Stimulated activated CD4-positive, alpha-beta T cell treated with anti-CD3 and anti-CD28 coated beads, Interleukin-4, amount 100 ng/mL, for 48 hours (primary cell): ENCODE measurements around the gene TMEM132C.

Source experiments
- DNase-seq, 2 donors: peaks; one replicate each; pipeline ENCODE4 v3.0.0-alpha.2; 2020; ENCODE audit warnings: low read depth in 2 of 2

Gene TMEM132C

GRCh38 chr12:128667193-128667592 is 400.2 kb downstream of the TMEM132C start:
- no peak for DNase-seq

- DNase-seq: no peak
Observed at GRCh38 chr12:128671528-128672042, 404.6 kb downstream of the TMEM132C start.

GRCh38 chr12:128672428-128672827 is 405.5 kb downstream of the TMEM132C start:
- DNase-seq: no peak

GRCh38 chr12:128672893-128673292 is 405.9 kb downstream of the TMEM132C start:
- no peak for DNase-seq

DNA sequence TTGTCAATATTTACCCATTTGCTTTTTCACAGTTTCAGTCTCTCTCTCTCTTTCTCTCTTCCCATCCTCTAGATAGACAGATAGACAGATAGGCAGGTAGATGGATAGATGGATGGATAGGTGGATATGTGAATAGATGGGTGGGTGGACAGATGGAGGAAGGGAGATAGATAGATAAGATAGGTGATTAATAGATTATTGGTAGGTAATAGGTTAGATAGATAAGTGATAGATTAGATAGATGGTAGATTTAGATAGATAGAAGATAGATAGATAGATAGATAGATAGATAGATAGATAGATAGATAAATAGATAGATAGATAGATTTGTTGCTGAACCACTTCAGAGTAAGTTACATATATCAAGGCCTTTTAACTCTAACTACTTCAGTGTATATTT is 408.6 kb downstream of the TMEM132C start:
- DNase-seq: no peak

DNA sequence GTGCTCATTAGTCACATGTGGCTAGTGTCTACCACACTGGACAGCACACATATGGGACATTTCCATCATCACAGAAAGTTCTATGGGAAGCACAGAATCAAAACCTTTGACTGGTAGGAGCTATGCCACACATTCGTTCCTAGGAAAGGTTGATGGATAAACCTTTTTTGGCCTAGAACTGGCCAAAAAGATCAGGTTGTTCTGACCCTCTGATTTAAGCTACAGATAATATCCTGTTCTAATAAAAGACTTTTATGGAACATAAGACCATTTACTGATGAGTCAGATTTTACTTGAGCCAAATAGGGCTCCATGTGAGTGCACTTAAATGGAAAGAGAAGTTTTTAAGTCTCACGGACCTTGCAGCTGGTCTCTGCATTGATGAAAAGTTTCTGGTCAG is 413.6 kb downstream of the TMEM132C start:
- no peak for DNase-seq

DNA sequence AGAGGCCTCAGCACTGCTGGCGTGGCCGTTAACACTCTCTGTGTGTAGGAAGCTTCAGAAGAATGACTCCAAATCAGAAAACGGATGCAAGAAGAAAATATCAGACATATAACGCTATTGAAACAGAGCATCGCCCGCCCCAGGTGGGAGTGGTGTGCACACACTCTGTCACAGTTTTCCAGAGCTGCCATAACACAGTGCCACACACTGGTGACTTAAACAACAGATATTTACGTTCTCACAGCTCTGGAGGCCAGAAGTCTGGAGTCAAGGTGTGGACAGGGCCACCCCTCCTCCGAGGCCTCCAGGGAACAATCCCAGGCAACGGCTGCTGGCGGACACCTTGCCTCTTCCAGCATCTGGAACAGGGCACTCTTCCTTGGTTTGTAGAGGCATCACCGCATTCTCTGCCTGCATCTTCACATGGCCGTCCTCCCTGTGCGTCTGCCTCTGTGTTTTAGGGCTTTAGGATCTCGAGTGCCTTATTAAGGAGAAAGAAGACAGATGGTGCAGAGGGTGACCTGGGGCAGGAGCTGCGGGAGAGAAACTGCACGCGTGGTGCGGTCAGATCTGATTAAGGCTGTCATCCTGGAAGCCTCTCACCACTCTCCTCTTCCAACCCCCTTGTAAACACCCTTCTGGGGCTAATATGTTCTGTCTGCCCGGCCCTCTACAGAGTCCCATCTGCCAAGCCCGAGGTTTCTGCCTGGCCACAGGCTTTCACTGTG is 415.7 kb downstream of the TMEM132C start:
- DNase-seq: no peak

- DNase-seq: no peak
Observed at GRCh38 chr12:128684352-128684751, 417.4 kb downstream of the TMEM132C start.

DNA sequence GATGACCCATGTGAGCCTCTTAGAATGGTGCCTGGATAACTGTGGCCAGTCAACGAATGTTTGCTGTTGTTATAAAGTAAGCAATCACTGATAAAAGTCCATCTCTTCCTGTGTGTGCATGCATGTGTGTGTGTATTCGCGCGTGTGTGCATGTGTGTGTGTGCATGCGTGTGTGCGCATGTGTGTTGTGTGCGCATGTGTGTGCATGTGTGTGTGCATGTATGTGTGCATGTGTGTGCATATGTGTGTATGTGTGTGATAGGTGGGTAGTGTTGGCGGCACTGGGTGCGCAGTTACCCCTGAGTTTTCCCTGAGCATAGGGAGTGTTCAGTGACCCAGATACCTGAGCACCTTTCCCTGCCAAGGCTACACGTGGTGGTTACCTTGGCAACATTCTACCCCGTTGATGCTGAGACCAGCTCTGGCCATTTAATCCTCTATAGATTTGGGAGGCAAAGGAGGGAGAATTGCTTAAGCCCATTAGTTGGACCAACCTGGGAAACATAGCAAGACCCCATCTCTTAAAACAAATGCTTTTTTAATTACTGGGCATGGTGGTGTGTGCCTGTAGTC is 419.0 kb downstream of the TMEM132C start:
- DNase-seq: no peak

- no peak for DNase-seq
Observed at GRCh38 chr12:128687851-128688250, 420.9 kb downstream of the TMEM132C start.

DNA sequence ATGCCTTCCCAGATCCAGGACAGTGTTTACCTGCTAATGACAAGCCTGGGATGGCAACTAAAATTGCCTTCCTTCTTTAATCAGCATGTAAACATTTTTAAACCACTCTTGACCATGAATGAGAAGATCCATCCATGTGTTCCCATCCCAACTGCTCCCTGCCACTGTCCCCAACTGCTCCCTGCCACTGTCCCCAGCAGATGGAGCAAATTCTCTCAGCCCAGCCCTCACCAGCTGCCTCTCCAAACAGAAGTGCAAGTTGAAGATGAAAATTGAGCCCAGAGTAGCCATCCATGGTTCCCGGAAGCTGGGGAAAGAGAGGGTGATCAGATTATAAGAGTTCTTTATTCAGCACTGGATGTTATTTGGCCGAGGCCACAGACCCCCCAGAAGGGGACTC is 423.7 kb downstream of the TMEM132C start:
- DNase-seq: no peak

DNA sequence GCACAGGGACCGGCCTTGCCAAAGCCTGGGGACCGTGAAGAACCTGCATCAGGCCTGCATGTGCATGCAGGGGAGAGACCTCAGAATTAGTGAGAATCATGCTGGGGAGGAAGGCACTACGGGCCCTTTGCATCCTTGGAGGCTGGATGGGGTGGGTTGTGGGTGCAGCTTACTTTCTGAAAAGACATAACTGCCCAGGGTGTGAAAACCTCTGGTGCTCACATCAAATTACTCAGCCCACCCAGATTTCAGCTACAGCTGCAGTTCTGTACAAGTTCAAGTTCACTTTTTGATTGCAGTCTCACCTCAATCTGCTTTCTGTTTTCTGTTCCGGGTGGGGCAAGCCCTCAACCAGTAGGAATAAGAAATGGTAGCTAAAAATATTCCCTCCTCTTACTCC is 426.1 kb downstream of the TMEM132C start:
- DNase-seq: no peak

GRCh38 chr12:128693771-128694170 is 426.8 kb downstream of the TMEM132C start:
- DNase-seq: no peak

GRCh38 chr12:128694445-128694844 is 427.5 kb downstream of the TMEM132C start:
- no peak for DNase-seq

- no peak for DNase-seq
Observed at GRCh38 chr12:128695697-128696096, 428.7 kb downstream of the TMEM132C start.

DNA sequence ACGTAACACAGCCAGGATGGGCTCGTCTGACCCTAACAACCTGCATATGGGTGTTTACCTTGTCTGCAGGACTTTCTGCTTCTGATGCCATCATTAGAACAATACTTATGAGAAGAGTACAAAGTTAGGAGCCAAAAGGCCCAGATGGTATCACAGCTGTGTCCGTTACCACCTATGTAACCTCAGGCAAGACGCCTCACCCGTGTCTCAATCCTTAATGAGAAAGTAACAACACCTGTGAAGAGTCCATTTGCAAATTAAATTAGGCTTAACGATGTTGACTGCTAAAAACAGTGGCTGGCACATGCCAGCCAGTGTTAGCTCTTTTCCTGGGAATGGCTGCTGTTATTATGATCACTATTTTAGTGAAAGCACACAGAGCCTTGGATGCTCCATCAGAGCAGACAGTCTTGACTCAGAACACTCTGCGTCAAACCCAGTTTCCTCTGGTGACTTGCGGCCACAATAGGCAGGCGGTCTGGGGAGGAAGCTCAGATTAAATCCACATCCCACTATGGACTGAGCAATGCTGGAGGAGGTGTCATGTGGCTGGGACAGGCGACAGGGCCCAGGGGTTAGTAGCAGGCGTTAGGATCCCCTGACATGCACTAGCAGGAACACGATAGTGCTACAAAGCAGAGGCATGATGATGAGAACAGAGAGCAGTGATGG is 431.5 kb downstream of the TMEM132C start:
- no peak for DNase-seq

- no peak for DNase-seq
Observed at GRCh38 chr12:128699106-128699505, 432.1 kb downstream of the TMEM132C start.

- DNase-seq: no peak
Observed at GRCh38 chr12:128702371-128702770, 435.4 kb downstream of the TMEM132C start.

GRCh38 chr12:128705140-128705539 is 438.2 kb downstream of the TMEM132C start:
- no peak for DNase-seq

DNA sequence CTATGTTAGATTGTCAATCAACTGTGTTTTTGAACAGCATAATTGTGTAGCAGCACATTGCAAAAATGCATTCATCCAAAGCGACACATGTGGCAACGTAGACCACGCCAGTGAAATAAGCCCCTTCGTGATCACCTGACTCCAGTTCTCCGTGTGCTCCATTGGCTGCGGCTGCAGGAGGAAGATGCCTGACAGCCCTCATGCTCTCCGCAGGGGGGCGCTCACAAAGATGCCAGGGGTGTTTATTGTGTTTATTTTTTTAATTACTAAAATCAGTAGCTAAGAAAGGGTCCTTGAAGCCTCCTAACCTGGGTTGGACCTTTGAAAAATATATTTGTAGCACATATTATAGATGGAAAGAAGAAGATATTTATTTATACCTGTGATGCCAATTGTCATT is 440.5 kb downstream of the TMEM132C start:
- DNase-seq: no peak

DNA sequence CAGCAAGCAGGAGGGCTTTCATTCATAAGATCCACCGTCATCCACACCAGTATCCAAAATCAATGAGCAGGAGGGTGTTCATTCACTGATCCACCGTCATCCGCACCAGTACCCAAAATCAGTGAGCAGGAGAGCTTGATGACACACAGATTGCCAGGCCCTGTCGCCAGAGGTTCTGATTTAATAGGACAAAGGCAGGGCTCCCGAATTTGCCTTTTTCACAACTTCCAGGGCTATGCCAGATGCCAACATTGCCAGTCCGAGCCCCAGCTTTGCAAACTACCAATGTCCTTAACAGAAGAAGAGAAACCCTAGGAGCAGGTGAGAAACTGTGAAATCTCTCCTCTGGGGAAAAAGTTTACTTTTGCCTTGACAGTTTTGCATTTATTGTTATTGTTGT is 441.8 kb downstream of the TMEM132C start:
- no peak for DNase-seq

- no peak for DNase-seq
Observed at GRCh38 chr12:128709660-128710059, 442.7 kb downstream of the TMEM132C start.

DNA sequence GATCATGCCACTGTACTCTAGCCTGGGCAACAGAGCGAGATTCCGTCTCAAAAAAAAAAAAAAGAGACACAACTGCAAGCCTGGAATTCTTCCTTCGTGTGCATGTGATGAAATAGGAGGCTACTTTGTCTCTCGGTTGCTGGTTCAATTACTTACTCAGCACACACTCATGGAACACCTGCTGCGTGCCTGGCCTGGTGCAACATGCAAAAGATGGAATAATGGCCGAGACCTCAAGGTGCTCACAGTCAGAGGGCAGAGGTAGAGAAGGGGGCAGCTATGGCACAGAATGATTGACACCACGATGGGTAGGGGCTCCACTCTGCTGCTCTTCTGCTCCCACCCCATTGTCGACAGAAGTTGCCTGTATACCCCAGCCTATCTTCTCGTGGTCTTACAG is 444.5 kb downstream of the TMEM132C start:
- DNase-seq: no peak
